Activated T-cell treated with anti-CD3 and anti-CD28 coated beads, Interleukin-2, amount 50 U/mL, for 4 hours (primary cell): Measurements from ENCODE around the gene CTCF. TPM values are rescaled to one million over a fixed set of nuclear protein-coding genes. Genes with fewer than 3 reads are reported as not detected.

Experiments
- ATAC-seq, 2 donors: fragments of 200-7000 bp; cut with Tn5 transposase; one replicate each; pipeline ENCODE4 v1.10.0; 2021
- DNase-seq: peaks from one replicate; pipeline ENCODE4 v3.0.0-alpha.2; 2020
- H3K27me3 Mint-ChIP-seq: one replicate; pipeline ENCODE4 v1.8.0; 2021; ENCODE audit warnings: low read depth, mixed read lengths
- H3K36me3 Mint-ChIP-seq: one replicate; pipeline ENCODE4 v1.8.0; 2022; ENCODE audit warnings: mixed read lengths; ENCODE audit not compliant: insufficient read depth
- H3K4me1 Mint-ChIP-seq: one replicate; pipeline ENCODE4 v1.8.0; 2021; ENCODE audit warnings: low read depth, mixed read lengths
- H3K4me3 Mint-ChIP-seq: one replicate; pipeline ENCODE4 v1.8.0; 2021; ENCODE audit warnings: mild to moderate bottlenecking, moderate library complexity, mixed read lengths
- H3K9me3 Mint-ChIP-seq: one replicate; pipeline ENCODE4 v1.8.0; 2021; ENCODE audit warnings: mixed read lengths
- total RNA-seq, 3 donors: library from RNA; stranded (reverse); gene quantifications; one replicate each; pipeline ENCODE4 v1.2.1, GENCODE V29; 2021

The CTCF gene
- total RNA-seq, 3 donors from 2014 or later, result 53.7 to 59.3 (median 54.0) TPM

DNA sequence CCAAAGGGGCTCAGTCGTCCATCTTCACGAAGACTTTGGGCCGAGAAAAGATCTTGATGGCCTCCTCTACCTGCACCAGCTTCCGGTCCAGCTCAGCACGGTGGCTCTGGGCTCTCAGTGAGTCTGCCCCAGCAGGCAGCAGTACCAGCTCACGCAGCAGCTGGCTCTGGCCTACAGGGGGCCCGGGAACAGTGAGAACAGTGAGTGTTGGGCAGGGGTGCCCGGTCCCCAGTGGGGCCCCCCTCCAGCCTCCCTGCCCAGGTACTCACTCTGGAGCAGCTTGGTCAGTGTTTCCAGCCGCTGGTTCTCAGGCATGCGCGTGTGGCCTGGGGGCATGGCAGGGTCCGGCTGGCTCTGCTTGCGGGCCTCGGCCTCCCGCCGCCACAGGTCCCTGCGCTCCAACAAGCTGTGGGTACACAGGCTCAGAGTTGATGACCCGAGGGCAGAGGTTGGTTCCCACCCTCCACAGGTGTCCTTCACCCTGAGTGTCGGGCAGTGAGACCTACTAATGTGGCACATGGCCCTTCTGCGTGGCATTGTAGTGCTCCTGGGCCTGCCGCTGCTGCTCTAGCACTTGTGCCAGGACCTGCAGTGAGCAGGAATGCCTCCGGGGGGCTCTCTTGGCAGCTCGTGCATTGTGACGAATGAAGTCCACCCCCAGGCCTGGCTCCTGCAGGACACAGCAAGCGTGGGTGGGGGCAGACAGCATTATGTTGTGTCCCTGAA, 101.0 kb downstream of the CTCF start:
- no peak for ATAC-seq
- Mint-ChIP-seq H3K27me3 (no peaks in the 10 kb centered on the region), H3K9me3 (no peaks in the 10 kb centered on the region), H3K36me3 (peaks cover 2% of the 10 kb centered on the region), H3K4me1 (peaks cover 30% of the 10 kb centered on the region), H3K4me3 (no peak overlapping the region)
- no peak for DNase-seq

DNA sequence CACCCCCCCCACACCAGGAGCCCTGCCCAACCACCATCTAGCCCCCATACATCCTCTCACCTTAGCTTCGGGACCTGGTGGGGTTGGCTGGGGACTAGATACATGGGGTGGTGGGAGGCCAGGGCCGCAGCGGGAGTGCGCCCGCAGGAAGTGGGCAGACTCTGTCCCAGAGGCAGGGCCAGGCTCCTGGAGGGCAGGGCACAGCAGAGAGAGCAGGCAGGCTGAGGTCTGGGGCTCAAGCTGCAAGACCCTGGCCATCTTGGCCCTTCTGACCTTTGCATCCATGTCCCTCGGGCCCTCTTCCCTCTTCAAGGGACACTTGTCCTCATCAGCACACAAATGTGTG, 101.5 kb downstream of the CTCF start:
- no peaks in the 10 kb centered on the region for H3K27me3 Mint-ChIP-seq
- no peak for DNase-seq
- H3K4me3 Mint-ChIP-seq, result no peak overlapping the region
- peaks cover 28% of the 10 kb centered on the region for H3K4me1 Mint-ChIP-seq
- H3K36me3 Mint-ChIP-seq, result peaks cover 2% of the 10 kb centered on the region
- no peaks in the 10 kb centered on the region for H3K9me3 Mint-ChIP-seq
- no peak for ATAC-seq

DNA sequence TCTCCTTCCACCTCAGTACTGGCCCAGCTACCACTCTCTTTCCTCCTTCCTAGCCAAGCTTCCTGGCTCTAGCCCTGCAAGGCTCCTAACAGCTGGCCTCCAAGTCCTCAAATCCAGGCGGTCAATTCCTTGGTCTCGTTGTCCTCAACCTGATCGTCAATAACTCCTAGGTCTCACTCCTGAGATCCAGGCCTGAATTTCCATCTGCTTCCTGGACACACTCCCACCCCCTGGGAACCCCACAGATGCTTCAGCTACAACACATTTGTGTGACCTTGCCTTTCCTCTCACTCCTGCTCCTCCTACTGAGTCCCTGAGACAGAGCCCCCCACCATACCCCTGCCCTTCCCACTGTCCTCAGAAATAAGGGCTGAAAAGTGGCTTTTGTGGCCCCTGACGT, 101.9 kb downstream of the CTCF start:
- H3K27me3 Mint-ChIP-seq, result no peaks in the 10 kb centered on the region
- H3K36me3 Mint-ChIP-seq, result peaks cover 2% of the 10 kb centered on the region
- DNase-seq (no peak), ATAC-seq (no peak)
- no peaks in the 10 kb centered on the region for H3K9me3 Mint-ChIP-seq
- peaks cover 26% of the 10 kb centered on the region for H3K4me1 Mint-ChIP-seq
- H3K4me3 Mint-ChIP-seq, result peak overlapping the region; percentile 33

DNA sequence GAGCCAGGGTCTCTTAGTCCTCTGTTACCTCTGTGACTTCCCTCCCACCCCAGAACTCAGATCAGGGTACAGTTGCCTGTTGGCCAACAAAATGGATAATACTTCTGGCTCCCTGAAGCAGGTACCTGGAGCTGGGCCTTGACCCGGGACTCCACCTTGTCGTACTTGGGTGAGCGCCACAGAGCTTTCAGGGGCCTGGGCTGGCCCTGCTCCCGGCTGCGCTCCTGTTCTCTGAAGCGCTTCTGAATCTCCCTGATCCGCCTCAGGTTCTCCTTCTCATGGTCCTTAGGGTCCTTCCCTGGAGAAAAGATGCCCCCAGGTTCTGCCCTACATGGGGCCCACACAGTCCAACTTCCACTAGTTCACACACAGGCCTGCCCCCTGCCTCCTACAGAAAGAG, 102.5 kb downstream of the CTCF start:
- no peak for ATAC-seq
- Mint-ChIP-seq H3K4me3 (peak overlapping the region; percentile 33), H3K27me3 (no peaks in the 10 kb centered on the region)

DNA sequence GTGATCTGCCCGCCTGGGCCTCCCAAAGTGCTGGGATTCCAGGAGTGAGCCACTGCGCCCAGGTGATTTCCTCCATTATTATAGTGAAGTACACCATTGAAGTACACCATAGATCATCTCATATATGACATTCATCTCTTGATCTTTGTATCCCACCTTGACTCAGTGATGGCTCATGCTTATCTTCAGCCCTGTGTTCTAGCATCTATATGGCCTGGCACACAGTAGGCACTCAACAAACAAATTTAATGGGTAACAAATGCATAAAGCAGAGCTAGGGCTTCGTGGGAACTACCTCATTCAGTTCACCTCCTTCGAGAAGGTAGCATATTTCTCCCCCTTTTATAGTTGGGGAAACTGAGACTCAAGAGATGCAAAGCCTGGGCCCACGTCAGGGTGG, 103.3 kb downstream of the CTCF start:
- Mint-ChIP-seq H3K27me3 (no peaks in the 10 kb centered on the region), H3K4me3 (peak overlapping the region; percentile 77), H3K36me3 (peaks cover 2% of the 10 kb centered on the region), H3K4me1 (peaks cover 26% of the 10 kb centered on the region), H3K9me3 (no peaks in the 10 kb centered on the region)
- no peak for ATAC-seq
- DNase-seq, result no peak

More for the DNA sequence above, 102.5 kb downstream of the CTCF start:
- Mint-ChIP-seq H3K9me3 (no peaks in the 10 kb centered on the region), H3K4me1 (peaks cover 26% of the 10 kb centered on the region), H3K36me3 (peaks cover 2% of the 10 kb centered on the region)
- no peak for DNase-seq

DNA sequence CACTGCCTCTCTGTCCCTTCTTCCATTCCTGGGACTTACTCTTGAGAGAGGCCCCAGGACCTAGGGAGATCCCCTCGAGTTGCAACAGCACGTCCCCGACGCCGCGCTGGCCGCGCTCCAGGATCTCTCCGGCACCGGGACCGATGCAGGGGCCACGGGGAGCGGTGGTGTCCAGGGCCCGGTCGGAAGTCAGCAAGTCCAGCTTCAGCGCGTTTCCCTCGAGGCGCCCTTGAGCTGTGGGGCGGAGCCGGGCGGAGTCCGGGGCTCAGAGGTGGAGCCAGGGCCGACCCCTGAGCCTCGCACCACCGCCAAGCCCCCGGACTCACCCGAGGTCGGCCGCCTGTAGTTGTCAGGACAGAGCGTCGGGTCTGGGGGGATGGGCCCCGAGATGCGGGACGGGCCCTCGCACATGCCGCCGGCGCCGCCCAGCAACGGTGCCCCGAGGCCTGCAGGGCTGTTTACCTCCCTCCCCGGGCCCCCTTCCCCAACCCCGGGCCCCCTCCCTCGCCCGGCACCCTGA, 103.8 kb downstream of the CTCF start:
- Mint-ChIP-seq H3K36me3 (peaks cover 2% of the 10 kb centered on the region), H3K9me3 (no peaks in the 10 kb centered on the region), H3K4me1 (peaks cover 25% of the 10 kb centered on the region), H3K4me3 (peak overlapping the region; percentile 77), H3K27me3 (no peaks in the 10 kb centered on the region)
- no peak for DNase-seq
- ATAC-seq, result peak; percentile 6 to 9

DNA sequence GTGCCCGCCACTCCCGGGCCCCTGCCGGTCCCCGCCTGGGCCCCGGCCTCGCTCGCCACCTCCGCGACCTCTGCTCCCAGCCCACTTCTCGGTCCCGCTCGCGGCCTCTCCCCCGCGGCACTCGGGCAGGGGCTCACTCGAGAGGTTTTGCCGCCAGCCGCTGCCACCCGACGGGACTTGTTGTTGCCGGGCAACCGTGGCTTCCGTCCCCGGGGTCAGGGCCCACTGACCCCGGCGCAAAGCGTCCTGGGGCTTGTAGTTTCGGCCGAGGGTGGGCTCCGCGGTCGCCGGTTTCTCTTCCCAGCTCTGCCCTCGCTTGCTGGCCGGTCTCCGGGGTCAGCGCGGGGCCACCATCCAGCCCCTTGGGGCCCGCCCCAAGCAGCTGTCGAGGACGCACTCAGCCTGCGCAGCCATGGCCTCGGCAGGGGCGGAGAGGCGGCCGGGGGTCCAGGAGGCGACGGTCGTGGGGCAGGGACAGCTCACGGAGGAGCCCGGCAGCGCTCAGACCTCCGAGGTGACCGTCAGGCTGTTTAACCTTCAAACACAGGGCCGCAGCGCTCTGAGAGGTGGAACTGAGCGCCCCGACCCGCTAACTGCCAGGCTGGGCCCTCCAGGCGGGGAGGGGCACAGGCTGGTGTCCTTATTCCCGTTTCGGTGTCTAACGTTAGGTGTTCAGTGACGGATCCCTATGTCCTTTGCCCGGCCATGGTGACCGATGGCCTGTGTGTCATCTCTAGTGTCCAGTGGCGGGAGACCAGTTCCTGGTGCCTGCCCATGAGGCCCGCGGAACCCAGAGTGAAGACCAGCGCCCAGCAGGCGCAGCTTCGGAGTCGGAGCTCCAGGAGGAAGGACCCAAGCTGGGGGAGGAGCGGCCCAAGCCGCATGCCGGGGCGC, 104.5 kb downstream of the CTCF start, which contains the start of the genes C16orf86 and ENKD1:
Gene C16orf86, plus strand, starts transcription at position 256 of the 894 bp plus-strand sequence. Its CDS starts 157 bp downstream, at position 413.
Gene ENKD1, minus strand, starts transcription at position 192 of the 894 bp plus-strand sequence. CDS start 308 bp downstream, outside the sequence.
- no peaks in the 10 kb centered on the region for H3K27me3 Mint-ChIP-seq
- peaks cover 2% of the 10 kb centered on the region for H3K36me3 Mint-ChIP-seq
- peak within 1 kb of the TSS; percentile 82 for H3K4me3 Mint-ChIP-seq
- ATAC-seq (peak; percentile 73 to 80), DNase-seq (peak; percentile 74)
- H3K9me3 Mint-ChIP-seq, result no peaks in the 10 kb centered on the region
- H3K4me1 Mint-ChIP-seq, result peaks cover 18% of the 10 kb centered on the region

DNA sequence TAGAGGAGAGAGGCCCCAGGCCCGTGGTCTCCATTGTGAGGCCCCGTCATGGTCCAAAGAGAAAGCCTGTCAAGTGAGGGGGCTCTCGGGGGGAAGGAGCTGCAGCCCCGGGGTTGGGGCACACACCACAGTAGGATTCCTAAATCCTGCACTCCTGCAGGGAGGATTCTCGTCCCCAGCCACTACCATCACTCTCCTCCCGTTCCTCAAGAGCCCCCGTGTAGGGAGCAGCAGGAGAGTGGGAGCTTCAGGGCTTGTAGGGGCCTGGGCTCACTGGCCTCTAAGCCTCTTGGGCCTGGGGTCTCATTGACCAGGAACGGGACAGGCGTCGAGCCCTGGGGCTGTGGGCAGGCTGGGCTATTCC, 105.1 kb downstream of the CTCF start:
- H3K27me3 Mint-ChIP-seq, result no peaks in the 10 kb centered on the region
- peaks cover 2% of the 10 kb centered on the region for H3K36me3 Mint-ChIP-seq
- H3K4me3 Mint-ChIP-seq, result peak overlapping the region; percentile 82
- H3K9me3 Mint-ChIP-seq, result no peaks in the 10 kb centered on the region
- no peak for DNase-seq
- H3K4me1 Mint-ChIP-seq, result peaks cover 18% of the 10 kb centered on the region
- no peak for ATAC-seq

DNA sequence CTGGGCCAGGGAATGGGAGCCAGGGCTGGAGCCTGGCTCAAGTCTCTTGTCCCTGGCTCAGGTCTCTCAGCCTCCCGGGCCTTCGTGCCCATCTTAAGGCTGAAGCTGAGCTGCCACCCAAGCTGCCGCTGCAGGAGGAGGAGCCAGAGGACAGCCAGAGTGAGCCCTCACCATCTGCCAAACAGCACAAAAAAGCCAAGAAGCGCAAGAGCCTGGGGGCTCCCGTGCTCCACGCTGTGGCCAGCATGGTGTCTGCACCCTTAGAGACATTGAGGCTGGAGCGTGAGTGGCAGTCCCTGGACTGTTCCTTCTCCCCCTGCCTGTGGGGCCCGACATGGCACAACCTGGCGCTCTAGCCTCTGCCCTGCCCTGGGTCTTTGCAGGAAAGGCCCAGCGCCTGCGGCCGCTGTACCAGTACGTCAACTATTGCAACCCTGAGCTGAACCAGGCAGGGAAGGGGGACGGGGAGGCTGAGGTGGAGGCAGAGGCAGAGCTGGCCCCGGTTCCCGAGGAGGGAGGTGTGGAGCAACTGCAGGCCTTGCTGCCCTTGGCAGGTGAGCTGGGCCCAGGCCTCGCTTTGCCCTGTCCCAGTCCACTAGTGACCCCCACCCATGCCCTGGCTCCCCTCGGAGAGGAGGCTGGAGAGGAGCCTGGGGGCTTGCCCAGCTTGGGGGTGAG, 105.6 kb downstream of the CTCF start:
- H3K4me3 Mint-ChIP-seq, result peak overlapping the region; percentile 82
- H3K36me3 Mint-ChIP-seq, result peaks cover 2% of the 10 kb centered on the region
- H3K4me1 Mint-ChIP-seq, result peaks cover 20% of the 10 kb centered on the region
- ATAC-seq, result peak; percentile 85 to 86
- H3K27me3 Mint-ChIP-seq, result no peaks in the 10 kb centered on the region
- peak; percentile 75 for DNase-seq
- H3K9me3 Mint-ChIP-seq, result no peaks in the 10 kb centered on the region

DNA sequence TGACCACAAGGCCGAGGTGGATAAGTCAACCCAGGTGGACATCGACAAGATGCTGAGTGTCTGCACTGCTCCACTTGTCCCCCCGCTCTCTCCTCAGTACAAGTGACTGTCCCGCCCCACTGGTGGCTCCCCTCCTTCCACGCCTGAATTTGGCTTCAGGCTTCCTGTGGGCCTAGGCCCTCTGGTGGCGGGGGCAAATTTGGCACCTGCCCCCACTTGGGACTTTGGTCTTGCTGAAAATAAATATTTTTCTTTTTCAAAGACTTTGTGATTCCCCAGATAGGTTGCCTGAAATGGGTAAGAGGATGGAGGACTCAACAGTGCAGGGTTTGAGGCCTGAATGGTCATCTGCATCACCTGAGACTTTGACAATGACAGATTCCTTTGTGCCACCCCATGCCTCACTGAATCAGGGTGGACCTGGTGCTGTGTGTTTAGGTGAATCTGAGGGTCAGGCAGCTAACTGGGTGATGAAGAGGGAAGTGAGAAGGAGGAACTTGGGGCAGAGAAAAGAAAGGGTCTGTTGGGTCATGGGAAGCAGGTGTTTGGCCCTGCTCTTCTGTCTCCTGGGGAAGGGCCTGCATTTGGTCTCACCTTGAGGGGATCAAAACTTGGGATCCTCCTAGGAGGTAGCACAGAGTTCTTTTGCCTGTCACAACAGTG, 106.3 kb downstream of the CTCF start:
- Mint-ChIP-seq H3K4me1 (peaks cover 20% of the 10 kb centered on the region), H3K9me3 (no peaks in the 10 kb centered on the region), H3K36me3 (peaks cover 2% of the 10 kb centered on the region), H3K4me3 (peak overlapping the region; percentile 29), H3K27me3 (no peaks in the 10 kb centered on the region)
- DNase-seq, result no peak
- ATAC-seq, result peak in 1 of 2 donors; percentile 8

DNA sequence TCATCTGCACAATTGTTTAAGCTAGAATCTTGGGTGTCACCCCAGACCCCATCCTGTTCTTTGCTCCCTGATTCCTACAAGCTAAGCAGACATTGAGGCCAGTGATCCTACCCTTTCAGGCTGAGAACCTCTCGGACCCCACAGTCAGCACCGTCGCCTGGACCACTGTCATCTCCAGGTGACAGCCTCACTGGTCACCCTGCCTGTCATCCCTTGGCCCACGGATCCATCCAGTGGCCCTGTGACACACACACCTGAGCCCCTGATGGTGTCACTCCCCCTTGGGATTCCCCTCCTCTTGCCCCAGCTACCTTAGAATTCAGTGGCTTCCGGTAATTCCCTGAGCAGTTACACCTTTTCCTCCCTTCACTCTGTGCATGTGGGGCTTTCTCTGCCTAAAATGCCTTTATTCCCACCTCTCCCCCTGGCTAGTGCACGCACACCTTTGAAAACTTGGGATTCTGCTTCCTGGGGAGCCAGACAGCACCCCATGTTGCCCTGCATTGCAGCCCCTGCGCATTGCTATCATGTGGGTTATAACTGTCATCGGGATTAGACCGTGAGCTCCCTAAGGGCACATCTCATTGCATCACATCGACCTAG, 107.3 kb downstream of the CTCF start:
- Mint-ChIP-seq H3K9me3 (no peaks in the 10 kb centered on the region), H3K36me3 (no peaks in the 10 kb centered on the region), H3K4me1 (peaks cover 18% of the 10 kb centered on the region), H3K4me3 (no peak overlapping the region), H3K27me3 (no peaks in the 10 kb centered on the region)
- ATAC-seq (no peak), DNase-seq (no peak)

DNA sequence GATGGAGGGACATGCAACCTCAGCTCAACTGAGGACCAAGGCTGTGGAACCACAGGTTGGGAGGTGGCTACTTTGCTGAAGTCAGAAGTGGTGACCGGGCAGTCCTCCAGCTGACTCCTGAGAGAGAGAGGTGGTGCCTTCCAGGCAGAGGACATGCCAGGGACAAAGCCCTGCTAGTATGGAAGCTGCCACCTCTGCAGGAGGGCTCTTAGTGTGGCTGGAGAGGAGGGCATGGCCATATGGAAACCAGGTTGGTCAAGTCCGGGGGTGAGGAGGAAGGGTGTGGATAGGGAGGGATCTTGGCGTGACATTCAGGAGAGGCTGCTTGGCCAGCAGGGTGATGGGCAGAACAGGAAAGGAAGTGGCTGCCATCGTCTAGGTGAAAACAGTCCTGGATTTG, 110.0 kb downstream of the CTCF start:
- Mint-ChIP-seq H3K4me1 (peaks cover 10% of the 10 kb centered on the region), H3K9me3 (no peaks in the 10 kb centered on the region), H3K36me3 (no peaks in the 10 kb centered on the region), H3K27me3 (no peaks in the 10 kb centered on the region), H3K4me3 (no peak overlapping the region)
- no peak for ATAC-seq
- DNase-seq, result no peak
